Body of pancreas (tissue), 4 donors: Measurements from ENCODE around the gene CPT1B.

Experiments
- CTCF ChIP-seq, 7 experiments: fragments of 450-650 bp in 4 of 7; fragments of 200-600 bp in 3 of 7; sonication (generic) in 3 of 7; IDR thresholded peaks; one replicate each; pipeline ENCODE4 v1.5.1; 2016 to 2019; ENCODE audit warnings: antibody characterized with exemption in 7 of 7
- POLR2A ChIP-seq, 3 donors: fragments of 450-650 bp; IDR thresholded peaks; one replicate each; pipeline ENCODE4 v1.6.1; 2016; ENCODE audit warnings: antibody characterized with exemption in 3 of 3, mild to moderate bottlenecking in 2 of 3

DNA sequence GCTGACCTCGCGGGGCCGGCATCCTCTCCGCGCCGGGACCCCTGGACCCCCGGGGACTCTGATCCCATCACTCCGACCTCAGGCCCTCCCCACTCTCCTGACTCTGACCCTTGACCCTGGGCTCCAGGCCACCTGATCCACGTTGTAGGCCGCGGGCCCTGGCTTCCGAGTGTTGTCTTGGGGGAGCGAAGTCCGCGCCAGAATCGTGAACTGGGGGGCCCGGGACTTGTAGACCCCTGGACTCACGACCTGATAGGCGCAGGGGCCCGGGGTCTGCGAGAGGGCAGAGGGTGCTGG lies 47.7 kb downstream of the CPT1B start:
- TF ChIP-seq CTCF (IDR thresholded peaks at IDR 0.05) (no peak), POLR2A (IDR thresholded peaks at IDR 0.05) (peak in 1 of 3 donors; percentile 19)
